Glutamatergic neuron (in vitro differentiated cells): ENCODE measurements around the gene STON2. TPM values are rescaled to one million over a fixed set of nuclear protein-coding genes. Genes with fewer than 3 reads are reported as not detected.
A peak's percentile ranks its signal among the peaks of the same experiment; 100 is the strongest.
"Not testable (repeated sequence)": the region's sequence is repeated elsewhere in the genome, so short reads cannot be mapped to it uniquely, and the experiment has no call there.

Experiments used
- DNase-seq: peaks from one replicate; pipeline ENCODE4 v3.0.0; 2022
- H3K27ac Mint-ChIP-seq: one replicate; pipeline ENCODE4 v1.8.0; 2020; ENCODE audit warnings: mild to moderate bottlenecking, mixed read lengths, inconsistent platforms; ENCODE audit not compliant: unreplicated experiment
- H3K27me3 Mint-ChIP-seq: one replicate; pipeline ENCODE4 v1.8.0; 2020; ENCODE audit warnings: mild to moderate bottlenecking, moderate library complexity, mixed read lengths, inconsistent platforms; ENCODE audit not compliant: unreplicated experiment
- H3K36me3 Mint-ChIP-seq: one replicate; pipeline ENCODE4 v1.8.0; 2020; ENCODE audit warnings: mild to moderate bottlenecking, mixed read lengths, inconsistent platforms; ENCODE audit not compliant: unreplicated experiment
- H3K4me1 Mint-ChIP-seq: one replicate; pipeline ENCODE4 v1.8.0; 2020; ENCODE audit warnings: mild to moderate bottlenecking, low read depth, mixed read lengths, inconsistent platforms; ENCODE audit not compliant: unreplicated experiment
- H3K4me3 Mint-ChIP-seq: one replicate; pipeline ENCODE4 v1.8.0; 2020; ENCODE audit warnings: mild to moderate bottlenecking, mixed read lengths, inconsistent platforms; ENCODE audit not compliant: unreplicated experiment
- H3K9me3 Mint-ChIP-seq: one replicate; pipeline ENCODE4 v1.8.0; 2020; ENCODE audit warnings: mild to moderate bottlenecking, moderate library complexity, mixed read lengths, inconsistent platforms; ENCODE audit not compliant: unreplicated experiment
- total RNA-seq: library from RNA; stranded (reverse); fragmentation: NEBNext Ultra II Directional; extraction: Animal tissue kit (Norgen Biotek cat#: 25700); gene quantifications from one replicate; pipeline ENCODE4 v1.2.1, GENCODE V29; 2021; ENCODE audit not compliant: unreplicated experiment
- TF ChIP-seq, protein P1 (sequence below): fragments of 200-600 bp; sonication (generic); IDR thresholded peaks from one replicate; pipeline ENCODE4 v1.5.0; 2021; ENCODE audit not compliant: partially characterized antibody, unreplicated experiment

Gene STON2
- total RNA-seq, 1 donor from 2014 or later = 278 TPM

DNA sequence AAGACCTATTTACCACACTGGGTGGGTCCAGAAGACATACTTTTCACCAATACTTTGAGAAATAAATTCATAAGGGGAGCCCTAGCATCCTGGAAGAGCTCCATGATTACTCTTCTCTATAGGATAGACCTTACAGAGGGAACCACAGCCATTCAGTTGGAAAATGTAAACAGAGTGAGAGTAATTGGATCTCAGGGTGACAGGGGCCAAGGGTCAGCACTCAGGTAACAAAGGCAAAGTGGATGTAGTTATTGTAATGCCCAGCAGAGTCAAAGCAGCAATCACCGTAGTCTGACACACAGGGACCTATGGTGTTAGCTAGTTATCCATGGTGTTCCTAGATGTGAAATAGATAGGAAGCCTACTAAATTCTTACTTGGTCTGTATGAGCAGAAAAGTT is 168.6 kb downstream of the STON2 start:
- peaks cover 3% of the 10 kb centered on the region for H3K27me3 Mint-ChIP-seq
- no peaks in the 10 kb centered on the region for H3K9me3 Mint-ChIP-seq
- H3K27ac Mint-ChIP-seq = no peak overlapping the region
- H3K4me3 Mint-ChIP-seq = no peak overlapping the region
- no peak for DNase-seq
- H3K4me1 Mint-ChIP-seq = no peaks in the 10 kb centered on the region
- TF ChIP-seq, protein P1, sequence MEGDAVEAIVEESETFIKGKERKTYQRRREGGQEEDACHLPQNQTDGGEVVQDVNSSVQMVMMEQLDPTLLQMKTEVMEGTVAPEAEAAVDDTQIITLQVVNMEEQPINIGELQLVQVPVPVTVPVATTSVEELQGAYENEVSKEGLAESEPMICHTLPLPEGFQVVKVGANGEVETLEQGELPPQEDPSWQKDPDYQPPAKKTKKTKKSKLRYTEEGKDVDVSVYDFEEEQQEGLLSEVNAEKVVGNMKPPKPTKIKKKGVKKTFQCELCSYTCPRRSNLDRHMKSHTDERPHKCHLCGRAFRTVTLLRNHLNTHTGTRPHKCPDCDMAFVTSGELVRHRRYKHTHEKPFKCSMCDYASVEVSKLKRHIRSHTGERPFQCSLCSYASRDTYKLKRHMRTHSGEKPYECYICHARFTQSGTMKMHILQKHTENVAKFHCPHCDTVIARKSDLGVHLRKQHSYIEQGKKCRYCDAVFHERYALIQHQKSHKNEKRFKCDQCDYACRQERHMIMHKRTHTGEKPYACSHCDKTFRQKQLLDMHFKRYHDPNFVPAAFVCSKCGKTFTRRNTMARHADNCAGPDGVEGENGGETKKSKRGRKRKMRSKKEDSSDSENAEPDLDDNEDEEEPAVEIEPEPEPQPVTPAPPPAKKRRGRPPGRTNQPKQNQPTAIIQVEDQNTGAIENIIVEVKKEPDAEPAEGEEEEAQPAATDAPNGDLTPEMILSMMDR = no peak
- H3K36me3 Mint-ChIP-seq = no peaks in the 10 kb centered on the region

DNA sequence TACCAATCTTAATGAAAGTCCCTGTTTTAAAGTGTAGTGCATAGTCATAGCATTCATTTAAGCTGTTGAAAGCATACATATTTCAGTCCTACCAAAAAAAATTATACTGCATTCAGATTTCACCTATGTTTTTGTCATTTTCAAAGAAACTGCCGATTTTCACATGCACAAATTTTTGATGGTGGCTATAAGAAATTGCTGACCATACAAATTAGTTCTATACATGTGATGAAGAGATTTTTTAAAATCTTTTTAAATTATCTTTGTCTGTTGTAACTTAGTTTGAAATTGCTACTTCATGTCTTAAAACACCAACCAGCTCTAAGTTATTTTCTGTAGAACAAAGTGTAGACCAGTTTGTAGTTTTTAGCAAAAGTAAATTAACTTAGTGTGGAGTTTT is 175.9 kb downstream of the STON2 start:
- Mint-ChIP-seq H3K4me1 (peaks cover 5% of the 10 kb centered on the region), H3K27me3 (peaks cover 12% of the 10 kb centered on the region), H3K36me3 (no peaks in the 10 kb centered on the region), H3K9me3 (peaks cover 14% of the 10 kb centered on the region), H3K4me3 (no peak overlapping the region), H3K27ac (no peak overlapping the region)
- DNase-seq = no peak
- TF ChIP-seq, protein P1 = no peak

DNA sequence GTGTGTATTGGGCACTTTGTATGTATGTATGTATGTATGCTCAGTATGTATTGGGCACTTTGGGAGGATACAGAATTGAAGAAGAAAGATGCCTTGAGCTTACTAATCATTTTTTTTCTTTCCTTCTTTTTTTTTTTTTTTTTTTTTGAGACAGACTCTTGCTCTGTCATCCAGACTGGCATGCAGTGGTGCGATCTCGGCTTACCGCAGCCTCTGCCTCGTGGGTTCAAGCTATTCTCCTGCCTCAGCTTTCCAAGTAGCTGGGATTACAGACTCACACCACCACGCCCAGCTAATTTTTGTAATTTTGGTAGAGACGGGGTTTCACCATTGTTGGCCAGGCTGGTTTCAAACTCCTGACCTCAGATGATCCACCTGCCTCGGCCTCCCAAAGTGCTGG is 176.3 kb downstream of the STON2 start:
- H3K36me3 Mint-ChIP-seq, H3K4me3 Mint-ChIP-seq, H3K4me1 Mint-ChIP-seq, H3K27ac Mint-ChIP-seq, DNase-seq: not testable (repeated sequence)
- peaks cover 16% of the 10 kb centered on the region for H3K27me3 Mint-ChIP-seq
- peaks cover 19% of the 10 kb centered on the region for H3K9me3 Mint-ChIP-seq

DNA sequence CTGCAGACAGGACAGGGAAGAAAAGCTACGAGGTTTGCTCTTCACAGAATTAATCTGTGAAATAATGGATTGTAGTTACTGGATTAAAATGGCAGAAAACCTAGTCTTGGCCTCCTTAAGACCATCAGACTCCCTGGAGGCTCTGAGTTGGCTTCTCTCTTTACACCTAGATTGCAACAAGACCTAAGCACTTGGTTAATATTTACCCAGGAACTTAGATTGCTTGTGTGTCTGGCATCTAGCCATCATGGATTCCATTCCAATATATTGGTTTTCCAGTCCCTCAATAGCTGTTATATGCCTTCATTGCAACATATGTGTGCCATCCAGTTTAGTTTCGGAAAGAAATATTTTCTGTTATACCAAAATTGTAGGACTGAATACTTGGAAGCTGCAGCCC is 177.4 kb downstream of the STON2 start:
- H3K36me3 Mint-ChIP-seq = no peaks in the 10 kb centered on the region
- no peak overlapping the region for H3K4me3 Mint-ChIP-seq
- peaks cover 19% of the 10 kb centered on the region for H3K9me3 Mint-ChIP-seq
- H3K4me1 Mint-ChIP-seq = peaks cover 9% of the 10 kb centered on the region
- peak overlapping the region; percentile 9 for H3K27ac Mint-ChIP-seq
- TF ChIP-seq, protein P1 = no peak
- peaks cover 16% of the 10 kb centered on the region for H3K27me3 Mint-ChIP-seq
- DNase-seq = no peak

DNA sequence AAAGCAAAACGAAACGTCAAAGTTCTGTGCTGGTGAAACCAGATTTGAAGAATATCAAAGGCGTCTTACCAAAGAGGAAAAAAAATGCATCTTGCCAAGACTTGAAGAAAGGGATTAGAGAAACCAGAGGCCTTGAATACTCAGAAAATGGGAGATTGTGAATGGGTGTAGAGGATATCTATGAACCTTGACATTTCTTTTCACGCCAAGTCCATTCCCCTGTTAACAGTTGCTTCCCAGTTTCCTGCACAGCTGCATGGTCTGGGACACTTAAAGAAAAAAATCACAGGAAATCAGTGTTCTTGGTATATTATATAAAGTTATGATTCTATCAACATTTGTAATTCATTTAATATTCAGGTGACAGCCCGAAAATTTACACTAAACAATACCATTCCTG is 178.0 kb downstream of the STON2 start:
- H3K4me1 Mint-ChIP-seq = peaks cover 9% of the 10 kb centered on the region
- TF ChIP-seq, protein P1 = no peak
- H3K9me3 Mint-ChIP-seq = peaks cover 19% of the 10 kb centered on the region
- H3K27me3 Mint-ChIP-seq = peaks cover 16% of the 10 kb centered on the region
- no peak for DNase-seq
- H3K36me3 Mint-ChIP-seq = no peaks in the 10 kb centered on the region
- peak overlapping the region; percentile 97 for H3K27ac Mint-ChIP-seq
- peak overlapping the region; percentile 92 for H3K4me3 Mint-ChIP-seq
